Neural cell (in vitro differentiated cells): ENCODE data around the gene TMTC1.
A peak's percentile ranks its signal among the peaks of the same experiment; 100 is the strongest.

Source experiments
- CTCF ChIP-seq: fragments of 450-650 bp; IDR thresholded peaks from 2 replicates; pipeline ENCODE4 v1.5.1; 2014; ENCODE audit warnings: antibody characterized with exemption, mild to moderate bottlenecking, moderate library complexity; ENCODE audit not compliant: poor library complexity, severe bottlenecking
- REST ChIP-seq: IDR thresholded peaks from 2 replicates; pipeline ENCODE4 v1.6.1; 2012; ENCODE audit warnings: borderline replicate concordance

DNA sequence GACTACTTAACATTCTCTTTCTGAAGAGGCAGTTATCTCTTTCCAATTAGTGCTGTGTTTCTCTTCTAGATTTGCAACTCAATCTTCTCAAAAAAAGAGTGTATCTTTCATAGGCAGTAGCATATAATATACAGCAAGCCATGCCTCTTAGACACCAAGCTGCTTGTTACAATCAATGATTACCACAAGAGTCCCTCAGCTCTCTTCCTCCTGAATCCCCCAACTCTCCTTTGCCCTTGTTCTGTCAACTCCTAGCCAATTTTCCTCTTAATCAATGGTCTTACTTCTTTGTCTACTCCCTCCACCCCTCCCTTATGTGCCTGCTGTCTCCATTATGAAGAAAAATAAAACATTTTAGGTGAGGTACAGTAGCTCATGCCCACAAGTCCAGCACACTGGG, 2.6 kb downstream of the TMTC1 start:
- TF ChIP-seq CTCF (peak; percentile 26), REST (no peak)
